Left kidney (tissue), 2 donors: ENCODE results near the gene FAM107A. TPM values are rescaled to one million over a fixed set of nuclear protein-coding genes. Genes with fewer than 3 reads are reported as not detected.
A peak's percentile ranks its signal among the peaks of the same experiment; 100 is the strongest.
"Not testable (repeated sequence)": the region's sequence is repeated elsewhere in the genome, so short reads cannot be mapped to it uniquely, and the experiment has no call there.

Experiments
- DNase-seq: peaks from one replicate; pipeline ENCODE4 v3.0.0-alpha.2; 2013
- polyA plus RNA-seq: library from polyadenylated mRNA; unstranded; fragments of 120-200 nt; gene quantifications from one replicate; pipeline ENCODE4 v1.2.1, GENCODE V29; 2013; ENCODE audit not compliant: insufficient read length

The FAM107A gene
- polyA plus RNA-seq, 1 donor = 4.2 TPM

DNA sequence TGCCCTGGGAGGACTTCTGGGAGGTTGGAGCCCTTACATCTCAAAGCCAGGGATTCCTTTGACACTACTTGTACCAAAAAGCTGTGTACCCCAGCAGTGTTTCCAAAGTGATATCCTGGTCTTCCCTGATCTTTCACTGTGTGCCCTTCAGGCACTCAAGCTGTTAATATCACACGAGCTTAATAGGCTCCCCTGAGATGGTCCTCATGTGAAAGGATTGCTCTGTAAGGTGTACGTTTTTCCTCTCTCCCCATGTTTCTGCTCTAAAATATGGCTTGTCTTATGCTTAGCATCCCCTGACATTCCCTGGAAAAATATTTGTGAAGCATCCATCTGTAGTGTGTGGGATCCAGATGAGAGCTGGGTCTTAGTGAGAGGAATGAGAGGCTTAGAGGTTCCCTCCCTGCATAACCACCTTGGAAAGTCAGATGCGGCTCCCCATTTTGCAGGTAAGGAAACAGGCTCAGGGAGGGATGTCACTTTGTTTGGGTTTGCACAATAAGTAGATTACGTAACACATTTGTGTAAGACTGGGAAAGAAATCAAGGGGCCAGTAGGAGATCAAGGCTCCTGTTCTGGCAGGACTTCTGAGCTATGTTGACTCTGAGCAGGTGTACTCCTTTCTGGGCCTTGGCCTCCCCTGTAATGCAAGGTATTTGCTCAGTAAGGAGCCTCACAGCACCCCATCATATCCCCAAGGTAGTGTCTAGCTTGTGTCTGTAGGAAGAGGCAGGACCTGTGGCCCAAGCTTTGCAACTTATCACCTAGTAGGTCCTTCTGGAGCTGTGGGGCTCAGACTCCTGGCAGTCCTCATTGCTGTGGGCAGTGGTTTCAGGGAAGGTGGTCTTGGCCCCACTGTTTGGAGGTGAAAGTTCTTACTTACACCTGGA lies 39.5 kb downstream of the FAM107A start:
- DNase-seq = no peak

DNA sequence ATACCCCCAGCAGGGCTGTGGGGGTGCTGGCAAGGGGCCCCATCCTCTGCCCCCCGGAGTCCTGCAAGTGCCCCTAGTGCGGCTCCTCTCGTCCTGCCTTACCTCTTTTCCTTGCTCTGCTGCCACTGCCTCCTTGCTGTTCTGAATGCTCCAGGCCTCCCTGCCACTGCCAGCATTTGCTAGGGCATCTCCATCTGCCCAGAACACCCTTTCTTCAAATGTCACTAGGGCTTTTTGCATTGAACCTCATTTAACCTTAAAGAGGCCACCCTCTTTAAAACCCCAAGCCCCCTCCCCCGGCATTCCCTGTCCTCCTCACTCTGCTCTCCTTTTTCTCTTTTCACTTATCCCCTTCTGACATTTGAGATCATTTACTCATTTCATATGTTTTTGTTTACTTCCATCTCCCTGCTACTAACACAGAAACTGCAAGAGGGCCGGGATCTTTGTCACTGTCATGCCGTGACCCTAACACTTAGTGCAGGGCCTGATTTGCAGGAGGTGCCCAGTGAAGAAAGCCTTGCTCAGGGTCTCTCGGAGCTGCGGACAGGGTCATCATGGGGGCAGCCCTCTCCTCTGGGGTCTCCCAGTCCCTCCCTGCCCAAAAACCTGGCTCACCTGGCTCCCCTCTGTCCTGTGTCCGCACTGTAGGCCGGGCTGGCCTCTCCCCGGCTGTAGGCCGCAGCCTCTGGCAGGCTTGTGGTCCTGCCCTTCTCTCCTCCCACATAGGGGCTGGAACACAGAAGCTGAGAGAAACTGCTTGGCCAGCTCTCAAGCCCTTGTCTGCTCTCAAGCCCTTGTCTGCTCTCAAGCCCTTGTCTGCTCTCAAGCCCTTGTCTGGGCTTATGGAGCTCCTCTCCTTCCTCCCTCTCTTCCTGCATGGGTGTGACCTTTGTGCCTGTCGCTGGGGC lies 40.4 kb downstream of the FAM107A start, which contains the start of gene ACOX2:
Gene ACOX2, minus strand, starts transcription at position 690 of the 911 bp plus-strand sequence. CDS start 2,084 bp downstream, outside the sequence.
- DNase-seq = no peak

DNA sequence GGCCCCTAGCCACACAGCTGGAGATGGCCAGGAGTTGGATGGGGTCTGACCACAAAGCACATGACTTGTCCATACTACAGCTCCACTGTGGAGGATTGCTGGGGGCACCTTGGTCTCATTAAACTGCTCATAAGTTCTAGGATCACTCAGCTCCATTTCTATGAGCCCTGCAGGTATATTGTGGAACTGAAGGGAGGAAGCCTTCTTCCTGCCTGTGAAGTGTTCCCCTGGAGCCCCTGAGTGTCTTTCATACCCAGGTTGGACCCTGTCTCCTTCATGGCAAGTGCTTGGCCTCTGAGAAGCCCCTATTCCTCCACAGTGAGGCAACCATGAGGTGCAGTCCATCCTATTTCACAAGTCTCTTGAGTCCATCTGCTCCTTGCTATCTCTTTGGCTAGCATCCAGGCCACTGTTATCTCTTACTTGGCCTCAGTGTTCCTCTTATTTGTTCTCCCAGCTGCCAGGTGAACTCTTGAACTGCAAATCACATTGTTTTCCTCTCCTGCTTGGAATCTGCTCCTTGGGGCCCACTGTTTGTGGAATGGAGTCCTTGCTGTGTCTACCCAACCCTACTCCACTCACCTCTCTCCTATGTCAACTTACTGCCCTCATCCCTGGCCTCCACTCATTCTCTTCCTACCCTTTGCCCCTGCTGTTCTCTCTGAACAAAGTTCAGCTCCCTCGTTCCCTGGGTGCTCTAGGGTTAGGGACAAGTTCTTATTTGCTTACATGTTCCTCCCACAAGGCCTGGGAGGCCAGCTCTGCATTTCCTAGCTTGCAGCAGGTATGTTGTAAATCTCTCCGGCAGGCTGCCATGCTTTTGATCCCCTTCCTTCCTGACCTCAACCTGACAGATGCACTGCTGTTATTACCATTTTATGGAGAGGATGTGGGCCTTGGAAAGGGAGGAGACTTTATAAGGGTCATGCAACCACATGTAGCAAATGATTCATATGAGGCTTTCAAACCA lies 41.4 kb downstream of the FAM107A start:
- DNase-seq = no peak

DNA sequence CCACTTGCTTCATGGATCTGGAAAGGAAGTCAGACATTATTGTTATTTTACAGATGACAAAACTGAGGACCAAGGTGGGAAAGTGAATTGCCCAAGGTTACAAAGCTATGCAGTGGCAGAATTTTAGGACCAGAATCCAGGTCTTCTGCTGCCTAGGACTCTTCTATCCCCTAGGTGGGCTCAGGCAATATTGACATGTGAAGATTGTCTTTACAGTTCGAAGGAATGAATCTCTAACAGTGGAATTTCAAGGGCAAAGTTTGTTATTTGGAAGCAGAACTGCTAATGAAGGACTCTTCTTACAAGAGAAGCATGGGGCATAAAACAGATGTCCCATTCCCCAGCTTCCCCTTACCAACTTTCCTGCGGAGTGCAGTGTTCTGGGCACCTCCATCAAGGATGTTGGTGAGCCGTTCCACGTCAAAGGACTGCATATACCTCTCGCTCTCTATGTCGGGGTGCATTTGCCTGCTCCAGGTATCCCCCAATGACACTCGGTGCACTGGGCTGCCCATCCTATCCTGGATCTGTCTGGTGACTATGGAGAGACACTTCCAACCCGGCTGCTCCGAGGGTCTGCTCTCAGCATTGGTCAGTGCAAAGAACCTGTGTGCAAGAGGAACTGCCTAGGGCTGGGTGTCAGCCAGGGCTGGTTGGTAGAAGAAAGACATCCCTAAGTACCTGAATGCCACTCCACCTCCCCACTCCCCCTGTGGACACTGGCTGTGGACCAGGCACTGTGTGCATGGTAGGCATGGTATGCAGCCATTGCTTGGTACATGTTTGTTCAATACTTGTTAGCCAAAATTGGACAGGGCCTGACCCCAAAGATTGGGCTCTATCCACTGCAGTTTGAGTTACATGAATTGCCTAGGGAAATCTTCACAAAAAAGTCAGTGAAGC lies 42.3 kb downstream of the FAM107A start:
- DNase-seq = no peak

DNA sequence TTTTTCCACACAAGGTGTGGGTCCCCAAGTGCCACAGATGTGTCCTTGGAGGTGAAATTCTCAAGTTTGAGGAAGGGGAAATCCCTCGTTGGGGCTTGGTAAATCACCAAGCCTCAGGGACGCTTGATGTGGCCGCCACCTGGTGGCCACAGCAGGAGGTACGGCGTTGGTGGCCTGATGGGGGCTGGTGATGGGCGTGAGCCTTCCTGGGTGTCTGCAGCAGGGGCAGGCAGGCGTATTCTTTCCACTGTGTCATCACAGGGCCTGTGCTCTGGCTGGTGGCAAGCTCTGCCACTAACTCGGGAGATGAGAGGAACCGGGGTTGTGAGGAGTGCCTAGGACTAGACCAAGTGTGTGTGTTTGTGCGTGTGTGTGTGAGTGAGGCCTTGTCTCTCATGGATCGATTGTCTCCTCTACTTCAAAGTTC lies 44.4 kb downstream of the FAM107A start:
- peak; percentile 75 for DNase-seq

DNA sequence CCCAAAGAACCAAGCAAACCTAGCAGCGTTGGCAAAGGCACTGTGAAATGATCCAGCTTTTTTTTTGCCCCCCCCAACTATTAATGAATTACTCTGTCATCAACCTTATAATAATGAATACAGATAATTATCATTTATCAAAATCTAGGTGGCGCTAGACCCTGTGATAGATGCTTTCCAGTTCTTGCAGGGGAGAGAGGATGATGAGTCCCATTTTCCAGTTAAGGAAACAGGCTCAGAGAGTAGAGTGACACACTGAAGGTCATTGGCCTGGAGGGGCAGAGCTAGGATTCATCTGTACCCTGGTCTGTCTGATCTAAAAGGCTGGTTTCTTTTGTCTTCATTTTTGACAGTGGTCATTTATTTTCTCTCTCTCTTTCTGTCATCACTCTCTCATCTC lies 45.2 kb downstream of the FAM107A start:
- DNase-seq = no peak

DNA sequence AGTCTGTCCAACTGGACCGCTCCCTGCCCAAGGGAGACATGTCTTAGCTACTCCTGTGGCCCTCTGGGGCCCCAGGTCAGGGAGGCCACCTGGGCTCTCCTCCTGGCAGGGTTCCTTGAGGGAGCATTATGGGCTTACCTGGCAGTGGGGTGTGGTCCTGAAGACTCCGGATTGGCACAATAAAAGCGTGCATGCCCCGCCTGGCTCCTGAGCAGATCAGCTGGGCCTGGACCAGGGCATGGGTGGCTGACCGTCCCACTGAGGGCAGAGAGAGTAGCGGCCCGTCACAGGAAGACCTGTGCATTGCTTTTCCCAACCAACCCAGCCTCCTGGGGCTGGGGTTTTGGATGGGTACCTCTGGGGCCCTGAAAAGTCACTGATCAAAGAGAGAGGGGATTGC lies 45.6 kb downstream of the FAM107A start:
- no peak for DNase-seq

DNA sequence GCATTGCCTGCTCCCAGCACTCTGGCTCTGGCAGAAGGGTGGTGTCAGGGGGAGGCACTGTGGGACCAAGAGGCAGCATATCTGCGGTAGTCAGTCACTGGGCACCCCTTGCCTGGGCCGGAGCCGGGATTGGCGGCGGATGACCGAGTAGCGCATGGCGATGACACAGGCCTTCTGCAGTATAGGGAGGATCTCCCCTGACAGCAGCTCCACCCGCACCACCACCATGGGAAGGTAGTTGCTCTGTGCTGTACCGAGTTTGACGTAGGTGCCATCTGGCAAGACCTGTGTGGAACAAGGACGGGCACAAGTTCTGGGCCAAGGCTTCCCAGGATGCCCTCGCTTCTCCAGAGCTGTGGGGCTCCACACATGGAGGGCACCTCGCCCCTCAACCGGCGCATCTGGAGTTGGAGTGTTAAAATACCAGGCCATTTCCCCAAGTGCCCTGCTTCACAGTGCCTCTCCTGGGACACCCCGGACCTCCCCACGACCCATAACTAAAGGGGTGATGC lies 46.8 kb downstream of the FAM107A start:
- DNase-seq = no peak

DNA sequence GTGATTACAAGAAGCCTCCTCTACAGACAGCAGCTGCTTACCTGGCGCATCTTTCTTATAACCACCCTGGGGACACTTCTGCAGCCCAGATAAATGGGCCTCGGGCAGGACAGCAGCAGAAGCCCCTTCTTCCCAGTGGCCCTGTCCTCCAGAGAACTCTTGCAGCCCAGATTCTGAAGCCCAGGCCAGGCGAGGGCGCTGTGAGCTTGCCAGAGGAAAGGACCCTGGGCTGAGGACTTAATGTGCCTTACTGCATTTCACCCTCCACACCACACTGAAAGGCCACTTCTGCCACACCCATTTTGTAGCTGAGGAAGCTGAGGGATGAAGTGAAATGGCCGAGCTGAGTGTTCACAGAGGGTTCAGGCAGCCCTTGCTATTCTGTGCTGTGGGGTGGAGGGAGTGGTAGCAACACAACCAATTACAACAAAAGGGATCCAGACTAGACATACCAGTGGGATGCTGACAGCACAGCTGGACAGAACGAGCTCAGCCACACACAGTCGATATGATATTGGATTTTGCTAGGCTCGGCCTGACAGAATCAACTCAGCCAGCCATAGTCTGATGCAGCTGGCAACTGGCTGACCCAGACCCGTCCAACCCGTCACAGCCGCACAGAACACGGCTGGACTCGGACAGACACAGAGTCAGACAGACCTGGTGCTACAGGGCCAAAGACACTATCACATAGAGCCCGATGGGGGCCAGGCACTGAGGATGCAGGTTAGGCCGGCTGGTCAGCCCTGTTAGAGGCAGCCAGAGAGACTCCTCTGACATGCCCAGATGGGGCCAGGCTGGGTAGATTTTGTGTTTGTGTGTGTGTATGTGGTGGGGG lies 47.5 kb downstream of the FAM107A start:
- DNase-seq = no peak

DNA sequence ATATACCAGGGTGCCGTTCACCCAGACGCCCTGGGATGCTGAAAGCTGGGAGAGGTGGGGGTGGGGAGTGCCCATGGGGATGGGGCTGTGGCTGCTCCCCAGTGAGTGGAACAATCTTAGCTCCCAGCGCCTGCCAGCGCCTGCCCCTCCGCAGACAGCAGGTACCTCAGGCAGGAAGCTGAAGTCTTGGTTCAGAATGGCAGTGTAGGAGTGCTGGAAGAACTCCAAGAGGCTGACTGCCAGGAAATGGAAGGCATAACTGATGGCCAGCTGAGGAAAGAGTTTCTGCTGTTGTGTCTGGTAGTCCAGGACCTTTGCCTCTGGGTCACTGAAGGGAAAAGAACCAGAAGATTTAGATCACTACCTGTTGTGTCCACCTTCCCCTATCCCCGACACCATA lies 48.6 kb downstream of the FAM107A start:
- no peak for DNase-seq

DNA sequence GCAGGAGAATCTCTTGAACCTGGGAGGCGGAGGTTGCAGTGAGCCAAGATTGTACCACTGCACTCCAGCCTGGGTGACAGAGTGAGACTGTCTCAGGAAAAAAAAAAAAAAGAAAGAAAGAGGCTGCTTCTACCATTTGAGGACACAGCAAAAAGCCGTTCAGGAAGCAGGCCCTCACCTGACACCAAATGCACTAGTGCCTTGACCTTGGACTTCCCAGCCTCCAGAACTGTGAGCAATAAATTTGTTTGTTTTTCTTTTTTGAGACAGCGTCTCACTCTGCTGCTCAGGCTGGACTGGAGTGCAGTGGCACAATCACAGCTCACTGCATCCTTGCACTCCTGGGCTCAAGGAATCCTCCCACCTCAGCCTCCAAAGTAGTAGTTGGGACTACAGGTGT lies 49.8 kb downstream of the FAM107A start:
- DNase-seq = not testable (repeated sequence)

DNA sequence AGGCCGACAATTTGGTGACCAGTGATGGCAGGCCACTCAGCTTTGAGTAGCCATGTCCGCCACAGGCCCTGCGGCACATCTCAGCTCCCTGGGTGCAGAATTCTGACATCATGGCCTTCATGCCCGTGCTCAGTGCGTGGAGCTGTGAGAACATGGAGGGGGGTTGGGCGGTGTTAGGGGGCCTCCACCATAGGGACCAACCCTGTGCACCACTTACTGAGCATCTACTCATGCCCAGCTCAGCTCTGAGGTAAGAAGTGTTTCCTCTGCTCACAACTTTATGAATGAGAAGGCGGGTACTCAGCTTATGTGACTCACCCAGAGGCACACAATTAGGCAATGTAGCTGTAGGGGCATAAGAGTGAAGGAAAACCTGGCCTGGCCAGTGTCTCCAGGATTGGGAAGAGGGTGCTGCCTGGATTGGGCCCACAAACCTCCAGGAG lies 50.7 kb downstream of the FAM107A start:
- no peak for DNase-seq

DNA sequence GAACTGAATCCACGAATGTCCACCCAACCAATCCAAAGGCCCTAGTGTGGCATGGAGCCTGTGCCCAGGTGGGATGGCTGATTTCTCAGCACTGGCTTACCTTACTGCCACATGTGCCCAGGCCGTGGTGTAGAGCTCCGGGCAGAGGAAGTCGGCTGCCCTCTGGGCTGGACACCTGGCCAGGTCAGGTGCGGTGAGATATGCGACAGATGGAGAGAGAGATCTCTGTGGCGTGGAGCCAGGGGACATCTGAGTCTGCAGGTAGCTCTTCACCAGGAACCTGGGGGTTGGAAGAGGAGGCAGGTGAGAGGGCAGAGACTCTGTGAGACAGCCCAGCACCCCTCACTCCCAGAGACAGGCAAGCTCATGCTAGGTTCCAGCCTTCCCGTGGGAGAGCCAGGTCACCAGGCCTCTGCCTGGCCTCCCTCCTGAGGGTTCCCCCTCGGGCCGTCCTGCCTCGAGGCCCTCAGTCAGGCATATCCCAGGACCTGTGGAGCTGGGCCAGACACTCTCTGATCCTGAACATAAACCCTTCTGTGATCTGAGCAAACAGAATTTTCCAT lies 52.8 kb downstream of the FAM107A start:
- no peak for DNase-seq

DNA sequence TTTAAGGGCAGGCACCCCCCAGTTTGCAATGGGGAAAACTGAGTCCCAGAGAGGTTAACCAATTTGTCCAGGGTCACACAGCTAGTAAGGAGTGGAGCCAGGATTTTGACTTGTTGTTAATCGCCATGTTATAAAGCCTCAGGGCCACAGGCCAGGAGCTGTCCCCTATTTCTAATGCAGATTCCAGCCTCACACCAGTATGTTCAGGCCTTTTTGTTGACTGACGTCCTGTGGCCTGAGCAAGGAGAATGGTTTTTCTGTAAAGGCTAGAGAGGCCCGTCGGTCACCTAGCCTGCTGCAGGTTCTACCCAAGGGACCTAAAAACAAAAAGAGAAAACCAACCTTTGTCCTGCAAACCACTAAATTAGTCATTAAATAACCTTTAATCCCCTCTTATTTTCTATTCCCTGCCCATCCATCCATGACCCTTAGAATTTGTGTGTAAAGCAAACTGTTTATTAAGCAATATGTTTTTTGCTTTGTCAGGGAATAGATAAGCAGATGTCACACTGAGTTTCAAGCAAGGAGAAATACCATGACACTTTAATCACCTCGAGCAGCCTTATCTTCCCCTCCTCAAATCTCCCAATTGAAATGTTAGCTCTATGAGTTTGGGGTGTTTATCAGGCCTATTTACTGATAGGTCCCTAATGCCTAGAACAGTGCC lies 54.3 kb downstream of the FAM107A start:
- DNase-seq = no peak

DNA sequence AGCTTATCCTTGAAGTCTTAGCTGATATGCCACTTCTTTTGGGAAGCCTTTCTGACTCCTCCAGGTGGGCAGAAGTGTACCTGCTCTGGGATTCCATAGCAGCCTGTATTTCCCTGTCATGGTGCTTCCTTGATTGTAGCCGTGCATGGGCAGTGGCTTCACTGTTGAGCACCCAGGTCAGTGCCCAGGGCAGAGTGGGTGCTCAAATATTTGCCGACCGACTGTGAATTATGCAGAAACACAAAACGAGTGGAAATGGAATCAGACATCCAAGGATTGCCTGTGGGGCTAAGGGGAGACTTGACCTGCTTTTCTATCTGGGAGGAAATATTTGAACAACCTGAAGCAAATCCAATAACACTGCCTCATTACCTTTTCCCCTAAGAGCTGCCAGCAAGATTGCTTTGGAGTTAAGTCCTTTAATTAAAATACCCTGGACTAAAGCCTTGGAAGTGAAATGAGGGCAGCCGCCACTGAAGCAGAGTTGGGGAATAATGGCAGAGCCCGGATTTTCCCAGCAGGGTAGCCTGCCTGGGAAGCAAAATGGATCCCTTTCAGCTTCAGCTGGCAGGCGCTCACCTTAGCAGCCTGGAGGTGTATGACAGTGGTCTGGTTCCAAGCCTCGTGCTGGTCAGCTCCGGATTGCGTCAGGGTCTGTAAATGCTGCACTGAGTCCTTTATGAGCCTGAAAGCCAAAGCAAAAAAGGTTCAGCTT lies 55.1 kb downstream of the FAM107A start:
- no peak for DNase-seq

DNA sequence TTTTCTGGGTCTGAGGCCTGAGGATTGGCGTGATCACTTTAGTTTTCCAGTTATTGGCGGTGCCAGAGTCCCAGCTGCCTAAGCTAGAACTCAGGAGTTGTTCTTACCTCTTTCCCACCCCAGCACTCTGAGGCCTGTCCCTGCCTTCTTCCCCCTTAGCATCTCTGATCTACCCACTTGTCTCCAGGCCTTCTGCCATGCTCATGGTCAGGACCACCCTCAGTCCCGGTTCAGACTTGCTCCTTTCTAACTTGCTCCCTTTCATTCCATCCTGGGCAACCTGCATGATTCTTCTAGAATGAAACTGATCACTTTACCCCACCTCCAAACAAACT lies 55.9 kb downstream of the FAM107A start:
- DNase-seq = no peak

DNA sequence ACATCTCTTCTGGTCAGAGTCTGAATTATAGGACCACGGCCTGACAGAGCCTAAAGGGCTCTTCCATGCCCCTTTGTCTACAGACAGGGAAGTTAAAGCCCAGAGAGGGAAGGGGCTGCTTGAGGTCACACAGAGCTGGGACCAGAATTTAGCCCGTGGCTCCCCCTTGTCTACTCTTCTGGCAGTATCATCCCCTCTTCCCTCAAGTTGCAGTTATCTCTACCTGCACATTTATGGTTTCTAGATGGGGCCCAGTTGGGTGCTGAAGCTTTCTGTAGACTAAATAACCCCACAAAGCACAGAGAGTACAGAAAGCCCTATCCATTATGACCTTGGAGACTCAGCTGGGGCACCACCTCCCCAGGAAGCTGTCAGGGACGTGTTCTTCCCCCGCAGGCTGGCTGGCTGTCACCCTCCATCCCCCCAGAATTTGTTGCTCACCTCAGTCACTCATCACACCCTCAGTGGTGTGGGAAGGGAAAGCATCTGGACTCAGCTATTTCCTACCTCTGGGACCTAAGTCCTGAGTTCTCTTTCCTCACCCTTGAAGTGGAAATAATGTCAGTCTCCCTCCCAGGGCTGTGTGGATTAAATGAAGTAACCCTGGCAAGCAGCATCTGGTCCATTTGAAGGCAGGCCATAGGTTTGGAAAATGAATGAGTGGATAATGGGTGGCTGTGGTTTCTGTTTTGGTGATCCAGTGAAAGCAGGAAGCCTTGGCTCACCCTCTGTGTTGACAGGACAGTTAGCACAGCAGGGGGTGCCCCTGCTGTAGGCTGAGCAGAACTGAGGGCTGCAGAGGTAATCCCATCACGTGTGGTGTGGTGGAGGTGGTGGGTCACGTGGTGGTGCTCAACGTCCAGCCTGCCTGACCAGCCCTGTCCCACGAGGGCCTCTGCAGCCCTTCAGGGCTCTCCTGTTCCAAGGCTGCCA lies 56.5 kb downstream of the FAM107A start:
- no peak for DNase-seq
